RKO (cell line): ENCODE measurements around the gene MDM4.
"Not testable (repeated sequence)": the region's sequence is repeated elsewhere in the genome, so short reads cannot be mapped to it uniquely, and the experiment has no call there.

Experiments used
- DNase-seq: peaks from one replicate; pipeline ENCODE4 v3.0.0-alpha.2; 2016; ENCODE audit warnings: low spot score

Gene MDM4

DNA sequence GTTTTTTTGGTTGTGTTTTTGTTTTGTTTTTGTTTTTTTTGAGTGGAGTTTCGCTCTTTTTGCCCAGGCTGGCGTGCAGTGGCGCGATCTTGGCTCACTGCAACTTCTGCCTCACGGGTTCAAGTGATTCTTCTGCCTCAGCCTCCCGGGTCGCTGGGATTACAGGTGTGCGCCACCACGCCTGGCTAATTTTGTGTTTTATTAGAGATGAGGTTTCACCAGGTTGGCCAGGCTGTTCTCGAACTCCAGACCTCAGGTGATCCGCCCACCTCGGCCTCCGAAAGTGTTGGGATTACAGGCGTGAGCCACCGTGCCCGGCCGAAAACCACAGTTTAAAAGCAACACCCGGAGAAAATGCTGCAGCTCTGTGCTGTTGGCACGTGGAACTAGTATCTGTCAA is 1.2 kb downstream of the MDM4 start:
- not testable (repeated sequence) for DNase-seq

- DNase-seq, result peak; percentile 47
These were observed 4.9 kb downstream of the MDM4 start for GRCh38 chr1:204520834-204521709.

DNA sequence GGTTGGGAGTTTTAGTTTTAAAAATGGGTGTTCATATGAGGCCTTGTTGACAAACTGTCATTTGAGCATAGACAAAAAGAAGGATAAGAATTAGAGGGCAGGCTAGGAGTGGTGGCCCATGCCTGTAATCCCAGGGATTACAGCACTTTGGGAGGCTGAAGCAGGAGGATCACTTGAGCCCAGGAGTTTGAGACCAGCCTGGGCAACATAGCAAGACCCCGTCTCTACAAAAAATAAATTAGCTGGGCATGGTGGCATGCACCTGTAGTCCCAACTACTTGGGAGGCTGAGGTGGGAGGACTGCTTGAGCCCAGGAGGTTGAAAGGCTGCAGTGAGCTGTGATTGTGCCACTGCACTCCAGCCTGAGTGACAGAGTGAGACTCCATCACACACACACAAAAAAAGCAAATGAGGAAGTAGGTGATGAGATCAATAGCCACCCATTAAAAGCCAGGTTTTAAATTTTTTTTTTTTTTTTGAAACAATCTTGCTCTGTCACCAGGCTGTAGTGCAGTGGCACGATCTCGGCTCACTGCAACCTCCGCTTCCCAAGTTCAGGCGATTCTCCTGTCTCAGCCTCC is 5.8 kb downstream of the MDM4 start:
- DNase-seq, result not testable (repeated sequence)

GRCh38 chr1:204523605-204524215 is 7.5 kb downstream of the MDM4 start:
- peak; percentile 83 for DNase-seq

GRCh38 chr1:204524986-204525385 is 8.8 kb downstream of the MDM4 start:
- no peak for DNase-seq

GRCh38 chr1:204528241-204528640 is 12.0 kb downstream of the MDM4 start:
- no peak for DNase-seq

DNA sequence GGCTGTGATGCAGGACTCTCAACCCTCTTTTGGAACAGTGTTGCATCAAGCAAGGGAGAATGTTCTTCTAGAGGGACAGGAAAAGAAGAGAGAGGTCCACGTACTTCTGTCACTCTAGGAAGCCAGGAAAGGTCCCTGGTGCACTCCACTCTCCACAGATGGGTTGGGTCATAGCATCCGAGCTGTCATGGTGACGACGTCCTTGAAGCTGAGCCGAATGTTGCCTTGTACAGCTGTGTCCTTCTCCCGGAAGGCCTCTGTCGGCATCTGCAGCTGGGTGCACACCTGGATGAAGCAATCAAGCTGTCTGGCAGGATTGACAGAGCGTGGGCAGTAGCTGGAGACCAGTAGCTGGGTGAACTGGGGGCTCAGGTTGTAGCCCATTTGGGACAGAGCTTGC is 12.5 kb downstream of the MDM4 start:
- DNase-seq, result no peak

DNA sequence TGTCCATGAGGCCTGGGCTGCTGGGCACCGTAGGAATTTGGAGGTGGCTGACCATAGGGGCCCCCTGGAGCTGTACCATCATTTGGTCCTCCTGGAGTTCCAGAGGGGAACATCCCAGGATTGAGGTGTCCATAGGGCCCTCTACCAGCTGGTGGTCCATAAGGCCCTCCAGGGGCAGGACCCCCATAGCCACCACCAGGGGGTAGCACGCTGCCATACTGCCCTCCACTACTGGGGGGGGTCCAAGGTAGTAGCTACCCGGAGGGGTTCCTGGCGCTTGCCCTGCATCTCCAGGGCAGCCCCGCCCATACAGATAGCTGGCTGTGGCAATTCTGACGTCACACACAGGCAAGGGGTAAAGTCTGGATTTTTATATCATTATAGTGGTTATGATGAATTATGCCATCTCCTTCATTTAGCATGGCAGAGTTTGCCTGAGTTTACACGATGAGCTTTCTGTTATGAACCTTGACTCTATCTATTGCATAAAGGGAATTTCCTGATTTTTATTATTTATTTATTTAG is 13.2 kb downstream of the MDM4 start:
- DNase-seq, result no peak

DNA sequence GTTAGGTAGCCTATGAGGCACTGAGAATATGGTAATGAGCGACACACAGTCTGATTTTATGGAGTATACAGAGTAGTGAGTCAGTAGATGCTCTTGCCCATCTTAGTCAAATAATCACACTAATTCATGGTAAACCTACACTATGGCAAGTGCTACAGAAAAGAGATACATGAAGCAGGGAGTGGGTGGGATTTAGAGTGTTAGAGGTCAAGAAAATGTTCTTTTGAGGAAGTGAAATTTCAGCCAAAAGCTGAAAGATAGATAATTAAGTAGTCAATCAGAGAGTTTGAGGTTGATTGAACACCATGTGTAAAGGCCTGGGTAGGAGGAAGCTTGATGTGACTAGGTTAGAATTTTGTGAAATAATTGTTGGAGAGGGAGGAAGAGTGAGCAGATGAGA is 14.7 kb downstream of the MDM4 start:
- DNase-seq, result peak; percentile 29

DNA sequence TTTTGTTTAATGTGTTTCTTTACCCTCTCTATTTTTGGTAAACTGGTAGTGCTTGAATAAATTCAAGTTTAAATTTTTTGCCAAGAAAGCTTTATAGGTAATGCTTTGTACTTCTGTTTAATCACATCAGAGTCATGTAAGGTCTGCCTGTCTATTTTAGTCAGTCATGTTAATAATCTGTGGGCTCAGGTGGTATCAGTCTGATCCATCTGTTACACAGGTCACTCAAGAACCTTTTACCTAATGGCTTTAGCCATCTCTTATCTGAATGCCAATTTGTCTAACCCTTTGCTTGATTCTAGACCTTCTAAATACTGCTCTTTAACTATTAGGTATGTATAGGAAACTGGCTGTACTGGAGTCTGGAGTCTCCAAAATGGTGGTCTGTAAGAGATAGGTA is 16.6 kb downstream of the MDM4 start:
- DNase-seq, result no peak

DNA sequence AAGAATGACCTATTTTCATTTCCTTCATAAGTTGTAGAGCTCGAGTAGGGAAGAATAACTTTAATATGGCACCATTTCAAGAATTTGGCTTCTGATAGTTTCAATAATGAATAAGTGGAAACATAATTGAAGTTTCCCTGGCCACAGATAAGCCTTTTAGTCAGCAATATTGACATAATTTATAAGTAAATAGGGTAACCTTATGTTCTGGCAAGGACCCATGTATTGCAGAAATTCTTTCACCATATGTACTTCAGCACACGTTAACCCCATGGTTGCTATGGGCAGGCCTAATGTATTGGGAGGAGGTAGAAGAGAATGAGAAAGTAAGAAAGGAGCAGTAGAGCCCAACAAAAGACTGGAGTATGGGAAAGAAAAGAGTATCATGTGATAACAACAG is 25.4 kb downstream of the MDM4 start:
- DNase-seq, result no peak

- DNase-seq, result no peak
These were observed 28.1 kb downstream of the MDM4 start for GRCh38 chr1:204544321-204544720.

DNA sequence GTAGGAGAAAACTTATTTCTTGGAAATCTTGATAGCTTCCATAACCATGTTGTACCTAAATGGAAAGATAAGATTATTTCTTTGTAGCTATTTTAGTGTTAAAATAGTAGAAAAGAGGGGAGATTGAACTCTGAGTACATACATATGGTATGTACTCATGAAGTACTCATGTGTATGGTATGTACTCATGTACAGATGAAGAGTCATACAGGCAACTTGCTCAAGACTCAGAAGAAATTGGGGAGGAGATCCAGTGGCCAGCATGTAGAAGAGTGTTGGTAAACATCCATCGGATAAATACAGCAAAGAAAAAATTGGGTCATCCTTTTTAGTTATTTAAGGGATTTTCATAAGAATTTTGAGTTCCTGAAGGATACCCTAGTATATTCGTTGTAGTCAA is 29.0 kb downstream of the MDM4 start:
- peak; percentile 40 for DNase-seq

GRCh38 chr1:204545881-204546280 is 29.7 kb downstream of the MDM4 start:
- no peak for DNase-seq

DNA sequence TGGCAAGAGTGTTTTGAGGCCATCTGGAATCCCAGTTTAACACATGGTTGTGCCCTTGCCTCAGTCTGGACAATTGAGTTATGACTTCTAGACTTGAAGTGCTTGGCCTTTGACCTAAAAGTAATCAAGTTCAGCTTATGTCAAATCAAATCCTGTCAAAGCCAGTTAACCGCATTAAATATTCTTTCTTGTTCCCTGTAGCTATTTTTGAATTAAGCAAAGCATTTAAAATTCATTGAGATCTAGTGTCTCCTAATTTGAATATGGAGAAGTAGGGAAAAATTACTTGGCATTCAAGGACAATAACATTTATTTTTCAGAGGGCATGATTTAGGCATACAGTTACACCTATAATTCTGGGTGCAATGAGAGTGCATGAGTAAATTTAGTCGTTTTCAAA is 32.1 kb downstream of the MDM4 start:
- DNase-seq, result no peak

- DNase-seq, result no peak
These were observed 33.1 kb downstream of the MDM4 start for GRCh38 chr1:204549313-204549712.

DNA sequence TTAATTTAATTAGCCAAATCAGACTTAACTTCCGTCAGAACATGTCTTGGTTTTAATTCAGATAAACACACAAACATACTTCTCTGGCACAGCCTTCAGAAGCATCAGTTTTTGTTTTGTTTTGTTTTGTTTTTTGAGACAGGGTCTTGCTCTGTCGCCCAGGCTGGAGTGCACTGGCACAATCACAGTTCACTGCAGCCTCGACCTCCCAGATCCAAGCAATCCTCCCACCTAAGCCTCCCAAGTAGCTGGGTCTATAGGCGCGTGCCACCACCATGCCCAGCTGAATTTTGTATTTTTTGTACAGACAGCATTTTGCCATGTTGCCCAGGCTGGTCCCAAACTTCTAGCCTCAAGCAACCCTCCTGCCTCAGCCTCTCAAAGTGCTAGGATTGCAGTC is 34.7 kb downstream of the MDM4 start:
- no peak for DNase-seq

DNA sequence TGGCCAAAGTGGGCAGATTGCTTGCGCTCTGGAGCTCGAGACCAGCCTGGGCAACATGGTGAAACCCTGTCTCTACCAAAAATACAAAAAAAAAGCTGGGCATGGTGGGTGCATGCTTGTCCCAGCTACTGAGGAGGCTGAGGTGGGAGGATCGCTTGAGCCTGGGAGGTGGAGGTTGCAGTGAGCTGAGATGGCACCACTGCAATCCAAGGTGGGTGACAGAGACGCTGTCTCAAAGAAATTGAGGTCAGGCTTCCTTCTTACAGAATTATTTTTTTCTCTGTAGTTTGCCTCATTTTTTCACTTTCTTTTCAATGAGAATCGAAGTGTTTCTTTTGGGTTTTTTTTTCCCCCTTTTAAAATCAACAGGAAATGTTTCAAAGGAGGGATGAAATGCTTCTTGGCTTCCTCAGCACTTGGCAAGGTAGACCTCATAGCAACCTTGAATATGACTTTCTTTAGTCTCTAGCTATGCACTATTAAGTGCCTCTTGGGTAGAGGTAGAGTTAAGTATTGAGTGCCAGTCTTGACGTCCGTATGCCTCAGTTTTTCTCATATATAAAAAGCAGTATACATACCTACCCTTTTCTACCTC is 40.3 kb downstream of the MDM4 start:
- no peak for DNase-seq

DNA sequence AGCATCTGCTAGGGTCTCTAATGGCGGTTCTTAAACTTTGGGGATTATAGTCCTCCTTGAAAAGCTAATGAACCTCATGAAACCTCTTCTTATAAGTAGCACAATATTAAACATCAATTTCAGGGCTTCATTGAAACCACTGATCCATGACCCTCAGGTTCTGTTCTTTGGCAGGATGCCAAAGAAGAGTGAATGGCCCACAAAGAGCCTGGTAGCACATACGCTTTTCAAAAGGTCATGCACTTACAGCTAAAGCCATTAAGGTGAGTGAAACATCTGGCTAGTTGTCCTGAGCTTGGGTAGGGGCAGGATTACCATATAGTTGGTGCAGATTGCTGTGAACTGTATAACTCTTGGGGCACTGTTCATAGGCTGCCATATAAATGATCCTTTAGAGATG is 42.3 kb downstream of the MDM4 start:
- DNase-seq, result no peak

DNA sequence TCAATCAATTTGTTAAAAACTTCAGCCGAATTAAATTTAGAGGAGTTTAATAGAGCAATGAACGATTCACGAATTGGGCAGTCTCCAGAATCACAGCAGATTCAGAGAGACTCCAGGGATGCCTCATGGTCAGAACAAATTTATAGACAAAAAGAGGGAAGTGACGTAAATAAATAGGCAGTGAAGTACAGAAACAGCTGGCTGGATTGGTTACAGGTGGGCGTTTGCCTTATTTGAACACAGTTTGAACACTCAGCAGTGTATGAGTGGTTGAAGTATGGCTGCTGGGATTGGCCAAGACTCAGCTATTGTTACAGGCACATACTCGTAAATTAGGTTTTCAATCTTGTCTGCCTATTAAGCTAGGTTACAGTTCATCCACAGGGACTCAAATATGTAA is 43.8 kb downstream of the MDM4 start:
- not testable (repeated sequence) for DNase-seq

GRCh38 chr1:204560590-204561150 is 44.5 kb downstream of the MDM4 start:
- no peak for DNase-seq
